Activated CD4-positive, alpha-beta T cell treated with anti-CD3 and anti-CD28 coated beads, Interleukin-2, amount 50 U/mL, for 4 hours (primary cell): ENCODE data around the gene MAPK4.
"Not testable (repeated sequence)": the region's sequence is repeated elsewhere in the genome, so short reads cannot be mapped to it uniquely, and the experiment has no call there.

ENCODE experiments used
- DNase-seq, 2 experiments: peaks; one replicate each; pipeline ENCODE4 v3.0.0-alpha.2; 2020

Gene MAPK4

DNA sequence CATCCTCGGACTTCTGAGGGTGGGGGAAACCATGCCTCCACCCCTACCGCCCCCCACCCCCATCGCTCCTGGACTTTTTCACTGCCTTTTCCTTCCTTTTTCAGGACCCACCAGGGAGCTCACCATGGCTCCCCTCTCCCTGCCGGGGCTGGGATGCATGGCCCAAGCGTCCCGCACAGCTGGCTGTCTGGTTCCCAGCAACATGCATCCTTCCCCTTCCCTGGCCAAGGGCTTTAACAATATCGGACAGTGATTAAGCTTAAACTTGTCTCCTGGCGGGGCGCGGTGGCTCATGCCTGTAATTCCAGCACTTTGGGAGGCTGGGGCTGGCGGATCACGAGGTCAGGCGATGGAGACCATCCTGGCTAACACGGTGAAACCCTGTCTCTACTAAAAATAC is 215.8 kb downstream of the MAPK4 start:
- no peak for DNase-seq

DNA sequence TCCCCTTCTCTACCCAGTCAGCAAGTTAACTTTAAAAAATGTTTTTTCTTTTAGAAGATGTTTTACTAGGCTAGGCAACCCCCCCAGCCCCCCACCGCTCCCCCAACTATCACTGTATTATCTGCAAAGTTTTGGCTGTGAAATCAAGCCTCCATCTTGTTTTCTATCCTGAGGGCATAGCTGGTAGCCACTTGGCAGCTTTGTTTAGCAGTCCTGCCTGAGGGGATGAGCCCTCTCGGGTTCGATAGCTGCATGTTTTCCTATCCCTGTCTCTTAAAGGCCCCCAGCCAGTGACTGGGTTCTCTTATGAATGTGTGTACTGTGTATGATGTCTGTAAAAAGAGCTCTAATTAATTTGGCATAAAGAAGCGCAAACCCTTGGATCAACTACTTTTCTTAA is 216.5 kb downstream of the MAPK4 start:
- DNase-seq: no peak

DNA sequence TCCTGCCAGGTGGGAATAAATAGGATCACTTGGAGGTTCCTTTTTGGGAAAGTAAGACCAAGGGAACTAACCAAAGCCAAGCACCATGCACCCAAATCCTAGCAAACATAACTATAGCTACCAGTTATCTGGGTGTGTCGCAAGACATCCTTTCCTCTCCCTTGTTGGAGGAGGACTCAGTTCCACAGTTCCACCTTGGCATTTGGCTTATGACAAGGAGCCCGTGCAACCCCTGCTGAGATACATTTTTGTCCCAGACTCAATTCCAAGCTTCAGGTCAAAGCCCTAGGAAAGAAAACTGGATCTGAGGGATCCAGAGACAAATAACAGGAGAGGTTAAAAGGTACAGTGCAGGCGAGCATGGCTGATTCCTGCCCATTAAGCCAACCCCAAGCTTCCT is 219.1 kb downstream of the MAPK4 start:
- DNase-seq: not testable (repeated sequence)
